ENCODE measurements around the gene KIAA1217.

GRCh38 chr10:24172909-24173308 lies 36.0 kb upstream of the KIAA1217 start:
- TF ChIP-seq CTCF (IDR thresholded peaks at IDR 0.05; ENCODE audit: control extremely low read depth in 1 of 3, insufficient read depth in 1 of 3, low read depth in 1 of 3, low read length in 3 of 3) (no peak), EP300 (IDR thresholded peaks at IDR 0.05; ENCODE audit: borderline replicate concordance in 1 of 2, low read depth in 2 of 2, low read length in 2 of 2) (no peak), ASH2L (IDR thresholded peaks at IDR 0.05; ENCODE audit: low read length) (no peak), SP4 (IDR thresholded peaks at IDR 0.05; ENCODE audit: low read length) (no peak), CEBPB (IDR thresholded peaks at IDR 0.05; ENCODE audit: low read depth, low read length) (no peak), SP1 (IDR thresholded peaks at IDR 0.05; ENCODE audit: low read depth, low read length) (no peak), CREB1 (IDR thresholded peaks at IDR 0.05) (no peak), POLR2AphosphoS5 (IDR thresholded peaks at IDR 0.05; ENCODE audit: low read depth, low read length) (no peak)

All from H1 (cell line).